OCI-LY3 (cell line): Measurements from ENCODE around the gene TTC16.

Experiments used
- CTCF ChIP-seq: fragments of 200-600, 300-600 bp; sonication (generic); IDR thresholded peaks from 2 replicates; pipeline ENCODE4 v1.5.1; 2014; ENCODE audit warnings: antibody characterized with exemption, low read length, low read depth
- EZH2phosphoT487 ChIP-seq: fragments of 200-600 bp; shearing (Covaris generic); IDR thresholded peaks from 2 replicates; pipeline ENCODE4 v1.6.1; 2018; ENCODE audit warnings: antibody characterized with exemption, mixed run types, low read depth

GRCh38 chr9:127776924-127777289, 61.0 kb downstream of the TTC16 start:
- TF ChIP-seq EZH2phosphoT487 (no peak), CTCF (no peak)
